ENCODE data around the gene CDK7. TPM values are rescaled to one million over a fixed set of nuclear protein-coding genes. Genes with fewer than 3 reads are reported as not detected.

Gene CDK7
- total RNA-seq, 1 donor from 2014 or later = 31.3 TPM

- Histone ChIP-seq H3K27ac (ENCODE audit: low read depth, low read length) (no peak overlapping the region), H3K36me3 (ENCODE audit: control insufficient read depth in 3 of 3, insufficient read depth in 3 of 3, low read length in 3 of 3) (peaks cover 2 to 12% (median 4%) of the 10 kb centered on the region in 3 donors), H3K27me3 (ENCODE audit: control insufficient read depth in 3 of 3, insufficient read depth in 3 of 3, low read length in 3 of 3) (no peaks in the 10 kb centered on the region), H3K4me1 (ENCODE audit: control insufficient read depth in 3 of 3, insufficient read depth in 3 of 3, low read length in 3 of 3) (no peaks in the 10 kb centered on the region), H3K9me3 (ENCODE audit: control insufficient read depth in 3 of 3, low read length in 3 of 3) (no peaks in the 10 kb centered on the region), H3K9ac (ENCODE audit: low read depth in 1 of 3, low read length in 3 of 3) (no peak overlapping the region), H3K4me3 (ENCODE audit: low read length in 3 of 3) (no peak overlapping the region)
Observed at GRCh38 chr5:69308046-69308553, 73.4 kb downstream of the CDK7 start.

DNA sequence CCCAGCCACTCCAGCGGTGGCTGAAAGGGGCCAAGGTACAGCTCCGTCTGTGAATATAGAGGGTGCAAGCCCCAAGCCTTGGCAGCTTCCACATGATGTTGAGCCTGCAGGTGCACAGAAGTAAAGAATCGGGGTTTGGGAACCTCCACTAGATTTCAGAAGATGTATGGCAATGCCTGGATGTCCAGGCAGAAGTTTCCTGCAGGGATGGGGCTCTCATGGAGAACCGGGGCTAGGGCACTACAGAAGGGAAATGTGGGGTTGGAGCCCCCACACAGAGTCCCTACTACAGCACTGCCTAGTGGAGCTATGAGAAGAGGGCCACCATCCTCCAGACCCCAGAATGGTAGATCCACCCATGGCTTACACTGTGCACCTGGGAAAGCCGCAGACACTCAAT lies 74.7 kb downstream of the CDK7 start:
- Histone ChIP-seq H3K27me3 (ENCODE audit: control insufficient read depth in 3 of 3, insufficient read depth in 3 of 3, low read length in 3 of 3) (no peaks in the 10 kb centered on the region), H3K4me3 (ENCODE audit: low read length in 3 of 3) (no peak overlapping the region), H3K36me3 (ENCODE audit: control insufficient read depth in 3 of 3, insufficient read depth in 3 of 3, low read length in 3 of 3) (peaks cover 6 to 17% (median 10%) of the 10 kb centered on the region in 3 donors), H3K9me3 (ENCODE audit: control insufficient read depth in 3 of 3, low read length in 3 of 3) (no peaks in the 10 kb centered on the region), H3K9ac (ENCODE audit: low read depth in 1 of 3, low read length in 3 of 3) (no peak overlapping the region), H3K4me1 (ENCODE audit: control insufficient read depth in 3 of 3, insufficient read depth in 3 of 3, low read length in 3 of 3) (no peaks in the 10 kb centered on the region), H3K27ac (ENCODE audit: low read depth, low read length) (no peak overlapping the region)

DNA sequence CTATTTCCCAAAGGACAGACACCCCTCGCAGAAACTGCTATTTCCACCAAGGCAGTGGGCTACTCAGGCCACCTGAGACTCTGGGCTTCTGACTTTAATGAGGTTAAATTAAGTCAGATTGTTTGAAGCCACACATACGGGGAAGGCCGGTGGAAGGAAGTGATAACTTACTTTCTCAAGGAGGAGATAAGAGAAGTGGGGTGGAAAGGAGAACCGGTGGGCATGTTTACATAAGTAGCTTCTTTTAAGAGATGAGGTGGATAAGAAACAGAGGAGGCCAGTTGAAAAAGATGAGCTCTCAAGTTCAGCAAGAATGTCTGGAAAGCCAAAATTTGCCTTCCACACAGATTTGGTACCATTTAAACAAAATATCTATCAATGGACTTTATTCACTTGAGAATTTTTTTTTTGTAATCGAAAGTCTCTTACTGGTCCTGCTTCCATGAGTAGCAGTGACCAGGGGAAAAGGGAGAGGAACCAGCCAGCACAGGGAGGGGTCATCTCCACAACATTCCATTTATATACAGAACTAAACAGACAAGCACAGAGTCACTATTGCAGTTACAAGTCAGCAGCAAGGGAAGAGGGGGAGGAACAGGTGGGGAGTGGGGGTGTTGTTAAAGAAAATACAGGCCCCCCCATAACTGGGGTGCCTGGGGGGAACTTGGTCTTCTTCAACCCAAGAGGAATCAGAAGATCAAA lies 77.9 kb downstream of the CDK7 start:
- H3K36me3 ChIP-seq (ENCODE audit: control insufficient read depth in 3 of 3, insufficient read depth in 3 of 3, low read length in 3 of 3) = peaks cover 5 to 10% (median 6%) of the 10 kb centered on the region in 3 donors
- H3K27ac ChIP-seq (ENCODE audit: low read depth, low read length) = no peak overlapping the region
- H3K4me1 ChIP-seq (ENCODE audit: control insufficient read depth in 3 of 3, insufficient read depth in 3 of 3, low read length in 3 of 3) = no peaks in the 10 kb centered on the region
- no peaks in the 10 kb centered on the region for H3K9me3 ChIP-seq (ENCODE audit: control insufficient read depth in 3 of 3, low read length in 3 of 3)
- no peak overlapping the region for H3K4me3 ChIP-seq (ENCODE audit: low read length in 3 of 3)
- no peak overlapping the region for H3K9ac ChIP-seq (ENCODE audit: low read depth in 1 of 3, low read length in 3 of 3)
- H3K27me3 ChIP-seq (ENCODE audit: control insufficient read depth in 3 of 3, insufficient read depth in 3 of 3, low read length in 3 of 3) = no peaks in the 10 kb centered on the region

- Histone ChIP-seq H3K27ac (ENCODE audit: low read depth, low read length) (no peak overlapping the region), H3K36me3 (ENCODE audit: control insufficient read depth in 3 of 3, insufficient read depth in 3 of 3, low read length in 3 of 3) (peaks cover 4 to 7% (median 6%) of the 10 kb centered on the region in 3 donors), H3K27me3 (ENCODE audit: control insufficient read depth in 3 of 3, insufficient read depth in 3 of 3, low read length in 3 of 3) (no peaks in the 10 kb centered on the region)
Observed at GRCh38 chr5:69313428-69313827, 78.7 kb downstream of the CDK7 start.

GRCh38 chr5:69315972-69316371 lies 81.3 kb downstream of the CDK7 start:
- Histone ChIP-seq H3K9ac (ENCODE audit: low read depth in 1 of 3, low read length in 3 of 3) (no peak overlapping the region), H3K4me3 (ENCODE audit: low read length in 3 of 3) (no peak overlapping the region), H3K27ac (ENCODE audit: low read depth, low read length) (no peak overlapping the region), H3K4me1 (ENCODE audit: control insufficient read depth in 3 of 3, insufficient read depth in 3 of 3, low read length in 3 of 3) (no peaks in the 10 kb centered on the region), H3K36me3 (ENCODE audit: control insufficient read depth in 3 of 3, insufficient read depth in 3 of 3, low read length in 3 of 3) (peaks cover 4 to 12% (median 6%) of the 10 kb centered on the region in 3 donors), H3K9me3 (ENCODE audit: control insufficient read depth in 3 of 3, low read length in 3 of 3) (no peaks in the 10 kb centered on the region), H3K27me3 (ENCODE audit: control insufficient read depth in 3 of 3, insufficient read depth in 3 of 3, low read length in 3 of 3) (no peaks in the 10 kb centered on the region)

More at GRCh38 chr5:69313428-69313827, 78.7 kb downstream of the CDK7 start:
- no peaks in the 10 kb centered on the region for H3K4me1 ChIP-seq (ENCODE audit: control insufficient read depth in 3 of 3, insufficient read depth in 3 of 3, low read length in 3 of 3)
- no peaks in the 10 kb centered on the region for H3K9me3 ChIP-seq (ENCODE audit: control insufficient read depth in 3 of 3, low read length in 3 of 3)
- H3K4me3 ChIP-seq (ENCODE audit: low read length in 3 of 3) = no peak overlapping the region
- H3K9ac ChIP-seq (ENCODE audit: low read depth in 1 of 3, low read length in 3 of 3) = no peak overlapping the region

GRCh38 chr5:69317391-69317790 lies 82.7 kb downstream of the CDK7 start:
- Histone ChIP-seq H3K27ac (ENCODE audit: low read depth, low read length) (no peak overlapping the region), H3K4me1 (ENCODE audit: control insufficient read depth in 3 of 3, insufficient read depth in 3 of 3, low read length in 3 of 3) (no peaks in the 10 kb centered on the region), H3K9me3 (ENCODE audit: control insufficient read depth in 3 of 3, low read length in 3 of 3) (no peaks in the 10 kb centered on the region), H3K4me3 (ENCODE audit: low read length in 3 of 3) (no peak overlapping the region), H3K27me3 (ENCODE audit: control insufficient read depth in 3 of 3, insufficient read depth in 3 of 3, low read length in 3 of 3) (no peaks in the 10 kb centered on the region), H3K36me3 (ENCODE audit: control insufficient read depth in 3 of 3, insufficient read depth in 3 of 3, low read length in 3 of 3) (peaks cover 4 to 12% (median 6%) of the 10 kb centered on the region in 3 donors), H3K9ac (ENCODE audit: low read depth in 1 of 3, low read length in 3 of 3) (no peak overlapping the region)

DNA sequence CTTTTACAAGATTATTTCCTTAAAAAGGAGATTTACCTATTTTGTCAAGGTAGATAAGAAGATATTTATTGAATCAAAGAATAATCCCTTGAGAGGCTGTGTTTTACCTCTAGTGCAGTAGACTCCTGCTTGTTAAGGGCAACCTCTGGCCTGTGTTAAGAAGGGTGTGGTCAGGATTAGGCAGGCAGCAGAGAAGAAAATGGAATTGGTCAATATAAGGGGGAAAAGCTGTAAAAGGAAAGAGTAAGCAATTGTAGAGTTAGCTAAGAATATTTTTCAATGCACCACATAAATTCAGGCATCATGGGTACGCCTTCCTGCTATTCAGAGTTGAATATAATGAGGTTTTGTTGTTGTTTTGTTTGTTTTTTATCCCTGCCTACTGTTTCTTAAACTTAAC lies 91.7 kb downstream of the CDK7 start:
- no peaks in the 10 kb centered on the region for H3K4me1 ChIP-seq (ENCODE audit: control insufficient read depth in 3 of 3, insufficient read depth in 3 of 3, low read length in 3 of 3)
- no peaks in the 10 kb centered on the region for H3K9me3 ChIP-seq (ENCODE audit: control insufficient read depth in 3 of 3, low read length in 3 of 3)
- H3K27me3 ChIP-seq (ENCODE audit: control insufficient read depth in 3 of 3, insufficient read depth in 3 of 3, low read length in 3 of 3) = no peaks in the 10 kb centered on the region
- H3K27ac ChIP-seq (ENCODE audit: low read depth, low read length) = no peak overlapping the region
- no peaks in the 10 kb centered on the region for H3K36me3 ChIP-seq (ENCODE audit: control insufficient read depth in 3 of 3, insufficient read depth in 3 of 3, low read length in 3 of 3)
- H3K4me3 ChIP-seq (ENCODE audit: low read length in 3 of 3) = no peak overlapping the region
- no peak overlapping the region for H3K9ac ChIP-seq (ENCODE audit: low read depth in 1 of 3, low read length in 3 of 3)

Other genes starting within 250 kb of the CDK7 start
- 32.4 TPM for gene SLC30A5, start 140.9 kb upstream of the CDK7 start, total RNA-seq
- 34.4 TPM for gene CCNB1, start 67.7 kb upstream of the CDK7 start, total RNA-seq
- 4.2 TPM for gene CENPH, start 45.3 kb upstream of the CDK7 start, total RNA-seq
- gene CCDC125, start 97.9 kb downstream of the CDK7 start, total RNA-seq = 1.6 TPM
- gene AK6, start 134.6 kb downstream of the CDK7 start, total RNA-seq = 7.8 TPM
- 26.1 TPM for gene TAF9, start 134.6 kb downstream of the CDK7 start, total RNA-seq
- 24.5 TPM for gene RAD17, start 134.9 kb downstream of the CDK7 start, total RNA-seq
- gene MARVELD2, start 180.2 kb downstream of the CDK7 start, total RNA-seq = 0.52 TPM

All from skeletal muscle tissue (tissue), 4 donors.